GM19240 (cell line): Measurements from ENCODE around the gene MALRD1.

Experiments used
- DNase-seq: peaks from one replicate; pipeline ENCODE4 v3.0.0; 2011; ENCODE audit warnings: low spot score; ENCODE audit not compliant: insufficient read length

Gene MALRD1

DNA sequence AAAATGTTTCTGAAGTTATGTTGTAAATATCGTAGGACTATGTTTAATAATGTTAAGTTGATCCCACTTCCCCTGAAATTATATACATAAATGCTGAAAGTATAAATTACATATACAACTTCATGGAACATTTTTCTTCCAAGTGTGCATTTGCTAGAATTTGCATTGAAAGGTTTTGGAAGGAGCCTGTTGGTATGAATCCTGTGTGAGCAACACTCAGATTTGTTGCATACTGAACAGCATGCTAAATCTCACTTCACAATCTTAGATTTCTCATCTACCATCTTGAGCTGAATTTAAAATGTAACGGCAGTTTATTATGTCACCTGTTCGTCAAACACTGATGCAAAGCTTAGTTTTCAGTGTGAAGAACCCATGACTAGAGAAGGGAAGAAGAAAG is 172.6 kb downstream of the MALRD1 start:
- no peak for DNase-seq

DNA sequence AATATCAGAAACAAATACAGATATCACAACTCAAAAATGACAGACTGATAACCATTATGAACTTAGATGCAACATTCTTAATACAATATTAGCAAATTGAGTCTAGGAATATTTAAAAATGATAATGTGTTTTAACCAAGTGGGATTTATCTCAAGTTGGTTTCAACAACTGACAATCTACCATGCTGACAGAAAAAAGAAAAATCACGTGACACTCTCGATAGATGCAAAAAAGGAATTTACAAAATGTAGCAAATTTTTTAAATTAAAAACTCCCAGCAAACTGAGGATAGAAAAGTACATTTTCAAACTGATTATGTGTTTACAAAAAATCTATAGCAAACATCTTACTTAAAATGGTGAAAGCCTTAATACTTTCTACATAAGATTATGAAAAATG is 177.4 kb downstream of the MALRD1 start:
- DNase-seq = no peak

DNA sequence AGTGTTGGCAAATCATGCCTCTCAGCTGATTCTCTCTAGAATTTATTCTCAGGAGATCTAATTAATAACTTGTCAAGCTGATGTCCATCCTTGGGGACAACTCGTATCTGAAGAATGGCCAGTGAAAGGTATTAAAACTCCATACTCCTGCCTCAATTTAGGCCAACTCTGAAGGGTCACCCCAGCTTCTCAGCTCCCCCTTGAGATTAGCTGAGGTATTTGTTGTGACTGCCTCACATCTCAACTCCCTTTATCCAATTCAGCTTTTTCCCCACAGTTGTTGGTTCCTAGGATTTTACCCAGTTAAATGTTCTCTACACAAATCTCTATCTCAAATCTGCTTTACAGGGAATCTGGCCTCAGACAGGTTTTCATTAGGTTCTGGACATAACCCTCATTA is 182.4 kb downstream of the MALRD1 start:
- no peak for DNase-seq

DNA sequence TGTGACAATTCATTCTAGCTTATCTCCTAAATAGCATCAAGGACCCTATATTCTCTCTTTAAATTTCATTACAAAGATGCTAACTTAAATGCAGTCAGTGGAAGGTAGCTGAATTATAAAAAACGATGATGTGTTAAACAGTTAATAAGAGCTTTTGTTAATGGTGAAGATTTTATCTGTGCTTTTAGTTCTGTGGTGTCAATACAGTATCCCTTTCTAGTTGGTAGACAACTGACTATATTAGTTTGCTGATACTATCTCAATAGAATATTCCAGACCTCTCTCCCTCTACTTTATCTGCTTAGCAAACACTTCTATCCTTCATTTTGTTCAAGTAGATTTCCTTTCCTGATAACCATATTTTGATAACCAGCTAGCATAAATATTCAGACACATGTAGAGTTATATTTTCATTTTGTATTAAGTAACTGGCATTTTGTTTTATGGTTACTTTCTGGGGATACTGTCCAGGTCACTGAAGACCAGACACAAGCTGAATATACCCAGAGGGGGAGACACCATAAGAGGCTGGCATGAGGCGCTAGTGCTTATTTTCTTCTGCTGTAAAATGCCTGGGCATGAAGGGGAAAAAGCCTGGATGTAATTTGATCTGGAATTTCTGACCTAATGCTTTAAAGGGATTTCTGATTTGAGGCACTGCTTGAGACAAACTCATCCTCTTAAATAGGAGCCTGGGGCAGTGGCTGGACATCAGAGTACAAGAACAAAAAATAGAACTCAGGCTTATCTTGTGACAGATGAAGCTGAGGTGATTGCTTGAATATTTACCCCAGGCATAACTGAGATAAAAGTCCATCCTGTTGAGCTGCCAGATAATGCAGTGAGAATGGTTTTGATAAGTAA is 197.5 kb downstream of the MALRD1 start:
- no peak for DNase-seq

DNA sequence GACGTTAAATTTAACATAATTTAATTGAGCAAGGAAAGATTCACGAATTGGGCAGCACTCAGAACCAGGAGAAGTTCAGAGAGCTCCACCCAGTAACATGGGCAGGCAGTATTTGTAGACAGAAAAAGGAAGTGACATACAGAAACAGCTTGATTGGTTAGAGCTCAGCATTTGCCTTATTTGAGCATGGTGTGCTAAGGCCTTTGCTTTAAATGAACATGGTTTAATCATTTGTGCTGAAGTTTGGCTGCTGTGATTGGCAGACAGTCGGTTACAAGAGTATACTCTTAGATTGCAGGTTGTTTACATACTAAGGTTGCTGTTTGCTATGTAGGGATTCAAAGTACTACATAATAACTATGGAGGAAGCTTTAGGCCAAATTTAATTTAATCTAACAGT is 199.2 kb downstream of the MALRD1 start:
- no peak for DNase-seq

DNA sequence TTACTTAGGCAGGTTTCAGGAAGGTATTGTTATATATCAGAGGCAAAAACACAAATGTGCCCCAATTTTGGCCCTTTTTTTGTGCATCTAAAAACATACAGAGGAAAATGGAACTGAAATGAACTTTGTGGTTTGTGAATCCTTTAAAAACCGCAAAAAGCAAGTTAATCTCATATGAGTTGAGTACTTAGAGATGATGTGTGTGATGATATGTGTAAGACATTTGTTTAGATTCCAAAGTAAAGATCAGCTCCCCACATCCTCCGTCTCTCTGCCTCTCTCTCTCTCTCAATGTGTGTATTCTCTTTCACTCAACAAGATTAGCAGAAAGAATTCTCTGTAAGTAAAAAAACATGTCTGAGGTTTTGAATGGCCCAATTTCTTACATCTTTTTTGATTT is 201.9 kb downstream of the MALRD1 start:
- no peak for DNase-seq

DNA sequence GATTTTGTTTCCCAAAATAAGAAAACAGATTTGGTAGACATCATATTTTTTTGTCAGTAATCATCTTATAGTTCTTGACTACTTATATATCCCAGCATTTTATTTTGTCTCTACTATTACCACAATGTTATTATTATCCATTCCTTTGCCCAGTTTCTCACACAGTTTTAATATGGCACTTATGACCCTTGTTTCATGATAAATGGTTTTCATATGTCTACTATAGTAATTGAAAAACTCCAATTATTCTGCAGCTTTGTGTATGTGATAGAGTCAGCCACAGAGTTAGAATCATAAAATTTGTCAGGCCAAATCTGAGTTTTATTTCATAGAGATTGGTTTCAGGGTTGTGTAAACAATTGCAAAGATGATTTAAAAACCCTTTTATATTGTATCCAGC is 203.9 kb downstream of the MALRD1 start:
- no peak for DNase-seq

DNA sequence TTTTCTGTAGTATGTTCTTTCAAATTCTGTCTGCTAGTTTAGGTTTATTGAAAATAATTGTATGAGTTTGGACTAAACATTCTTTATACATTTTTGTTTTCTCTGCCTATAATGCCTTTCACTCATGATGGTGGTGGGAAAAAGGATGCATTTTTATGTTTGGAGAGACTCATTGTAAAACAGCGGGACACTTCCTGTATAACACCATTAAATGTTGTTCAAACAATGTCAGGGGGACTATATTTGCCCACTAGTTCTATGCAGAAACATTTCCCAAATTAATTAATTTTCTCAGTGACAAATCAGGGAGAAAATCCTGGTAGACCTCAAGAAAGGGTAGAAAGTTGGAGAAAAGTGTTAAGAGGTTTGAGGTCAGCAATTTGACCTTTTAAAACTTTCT is 207.7 kb downstream of the MALRD1 start:
- no peak for DNase-seq

DNA sequence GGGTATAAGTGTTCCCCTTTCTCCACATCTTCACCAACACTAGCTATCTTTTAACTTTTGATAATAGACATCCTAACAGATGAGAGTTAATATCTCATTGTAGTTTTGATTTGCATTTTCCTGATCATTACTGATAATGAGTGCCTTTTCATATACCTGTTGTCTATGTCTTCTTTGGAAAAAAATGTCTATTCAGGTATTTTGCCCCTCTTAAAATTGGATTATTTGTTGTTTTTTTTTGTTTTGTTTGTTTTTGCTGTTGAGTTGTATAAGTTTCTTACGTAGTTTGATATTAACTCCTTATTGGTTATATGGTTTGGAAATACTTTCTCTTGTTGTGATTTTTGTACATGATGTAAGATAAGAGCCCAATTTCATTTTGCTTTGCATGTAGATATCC is 214.7 kb downstream of the MALRD1 start:
- DNase-seq = no peak

DNA sequence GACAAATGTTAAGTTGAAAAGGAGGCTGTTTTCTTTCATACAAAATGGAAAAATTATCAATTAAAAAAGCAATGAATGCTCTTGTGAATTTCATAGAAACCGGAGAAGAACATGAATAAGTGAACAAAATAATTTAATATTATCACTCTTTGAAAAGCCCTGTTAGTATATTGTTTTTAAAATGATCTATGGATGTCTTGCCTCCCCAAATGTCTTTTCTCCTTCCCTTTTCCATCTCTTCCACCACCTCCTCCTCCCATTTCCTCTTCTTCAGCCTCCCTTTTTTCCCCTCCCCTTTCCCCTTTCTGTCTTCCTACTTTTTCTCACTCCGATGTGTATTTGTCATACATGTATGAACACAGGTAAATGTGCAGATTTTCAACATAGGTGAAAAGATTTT is 234.7 kb downstream of the MALRD1 start:
- no peak for DNase-seq

DNA sequence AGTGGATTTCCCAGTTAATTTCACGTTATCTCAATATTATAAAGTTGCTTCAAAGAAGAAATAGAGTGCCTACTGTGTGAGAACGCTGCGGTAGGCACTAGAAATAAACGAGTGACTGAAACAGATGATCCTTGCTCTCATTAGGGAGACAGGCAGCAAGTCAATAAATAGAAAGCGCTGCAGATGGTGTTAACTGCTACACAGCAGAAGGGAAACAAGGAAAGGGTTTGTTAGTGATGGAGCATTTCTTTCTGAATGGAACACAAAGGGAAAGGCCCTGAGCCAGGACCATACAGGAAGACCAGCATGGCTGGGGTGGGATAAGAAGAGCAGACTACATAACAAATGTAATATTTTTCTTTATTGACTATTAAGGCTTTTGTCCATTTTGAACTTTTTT is 235.2 kb downstream of the MALRD1 start:
- no peak for DNase-seq

DNA sequence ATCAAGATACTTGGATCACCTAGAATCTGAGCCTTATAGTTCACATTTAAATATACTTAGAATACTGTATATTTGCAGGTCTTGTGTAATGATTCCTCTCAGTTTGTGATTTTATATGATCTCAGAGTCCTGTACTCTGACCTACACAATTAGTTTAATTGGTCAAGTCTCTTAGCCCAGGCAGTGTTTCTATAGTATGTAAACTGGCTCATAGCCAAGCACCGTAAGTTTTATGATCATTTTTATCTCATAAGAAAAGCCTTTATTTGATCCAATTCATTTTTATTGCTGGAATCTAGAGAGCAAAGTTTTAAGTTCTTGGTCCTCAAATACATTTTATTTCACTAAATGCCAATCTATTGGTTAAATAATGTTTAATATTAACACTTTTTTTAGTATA is 242.2 kb downstream of the MALRD1 start:
- DNase-seq = no peak

DNA sequence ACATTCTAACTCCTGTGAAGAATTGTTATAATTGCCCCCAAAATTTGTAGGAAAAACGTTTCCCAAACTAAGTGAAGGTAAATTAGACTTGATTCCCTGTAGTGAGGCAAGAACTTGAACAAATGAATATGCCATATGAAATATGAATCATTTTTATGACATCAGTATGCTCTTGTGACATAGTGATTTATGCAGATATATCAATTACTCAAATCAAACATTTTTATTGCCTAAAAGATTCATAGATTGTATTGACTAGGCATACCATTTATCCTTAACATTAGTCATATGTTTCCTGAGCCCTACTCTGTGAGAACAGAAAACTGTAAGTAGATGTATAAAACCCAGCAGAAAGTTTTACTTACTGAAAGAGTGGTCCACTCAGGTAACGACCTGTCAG is 245.6 kb downstream of the MALRD1 start:
- no peak for DNase-seq

DNA sequence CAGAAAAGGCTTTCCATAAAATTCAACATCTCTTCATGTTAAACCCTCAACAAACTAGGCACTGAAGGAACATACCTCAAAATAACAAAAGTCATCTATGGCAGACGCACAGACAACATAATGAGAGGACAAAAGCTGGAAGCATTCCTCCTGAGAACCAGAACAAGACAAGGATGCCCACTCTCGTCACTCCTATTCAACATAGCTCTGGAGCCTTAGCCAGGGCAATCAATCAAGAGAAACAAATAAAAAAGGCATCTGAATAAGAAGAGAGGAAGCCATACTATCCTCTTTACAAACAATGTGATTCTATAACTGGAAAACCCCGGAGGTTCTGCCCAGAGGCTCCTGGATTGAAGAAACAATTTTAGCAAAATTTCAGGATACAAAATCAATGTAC is 251.0 kb downstream of the MALRD1 start:
- DNase-seq = no peak

DNA sequence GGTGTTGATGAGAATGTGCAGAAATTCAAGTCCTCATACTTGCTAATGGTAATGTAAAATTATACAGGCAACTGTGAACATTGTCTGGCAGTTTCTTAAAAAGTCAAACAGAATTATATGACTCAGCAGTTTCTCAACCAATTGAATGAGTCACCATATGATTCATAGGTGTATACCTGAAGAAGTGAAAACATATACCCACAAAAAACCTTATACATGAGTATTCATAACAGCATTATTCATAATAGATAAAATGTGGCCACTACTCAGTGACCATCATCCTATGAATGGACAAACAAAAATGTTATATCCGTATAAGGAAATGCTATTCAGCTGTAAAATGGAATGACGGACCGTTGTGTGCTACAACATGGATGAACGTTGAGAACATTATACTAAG is 253.5 kb downstream of the MALRD1 start:
- DNase-seq = no peak

DNA sequence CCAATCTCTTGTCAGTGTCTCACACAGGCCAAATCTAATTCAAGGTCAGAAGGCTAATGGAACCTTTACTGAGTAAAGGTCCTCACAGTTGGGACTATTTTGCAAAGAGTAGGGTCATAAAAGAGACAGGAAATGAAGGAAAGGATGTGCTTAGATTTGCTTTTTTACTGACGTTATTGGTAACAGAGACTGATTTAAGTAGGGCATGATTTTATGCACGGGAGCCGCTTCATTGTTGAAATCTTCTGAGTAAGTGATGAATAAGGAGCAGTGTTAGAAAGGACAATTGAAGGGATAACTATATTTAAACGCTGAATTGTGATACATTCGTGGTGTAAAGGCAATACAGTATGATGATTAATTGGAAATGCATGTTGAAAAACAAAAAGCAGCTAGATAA is 261.5 kb downstream of the MALRD1 start:
- no peak for DNase-seq

DNA sequence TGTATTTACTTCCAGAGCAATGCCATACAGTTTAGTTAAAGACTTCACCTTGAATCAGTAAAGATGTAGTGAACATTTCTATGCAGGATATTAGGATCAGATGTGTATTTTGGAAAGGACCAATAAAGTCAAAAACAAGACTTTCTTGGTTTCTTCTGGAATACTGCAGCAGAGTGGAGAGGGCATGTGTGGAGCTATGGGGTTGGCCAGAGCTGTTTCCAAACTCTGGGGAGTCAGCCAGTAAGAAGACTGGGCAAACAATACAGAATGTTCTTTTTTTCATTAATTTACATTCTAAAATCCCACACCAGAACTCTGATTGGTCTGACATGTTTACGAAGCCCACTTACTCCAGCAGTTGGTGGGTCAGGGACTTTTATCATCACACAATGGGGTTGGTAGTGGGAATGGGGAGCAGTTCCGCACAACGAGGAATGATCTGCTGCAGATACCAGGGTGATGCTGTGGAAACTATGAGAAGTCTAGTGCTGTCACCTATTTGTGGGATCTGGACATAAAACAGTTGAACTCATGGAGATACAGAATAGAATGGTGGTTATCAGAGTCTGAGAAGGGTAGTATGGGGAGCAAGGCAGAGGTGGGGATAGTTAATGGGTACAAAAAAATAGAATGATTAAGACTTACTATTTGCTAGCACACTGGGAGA is 267.7 kb downstream of the MALRD1 start:
- no peak for DNase-seq

DNA sequence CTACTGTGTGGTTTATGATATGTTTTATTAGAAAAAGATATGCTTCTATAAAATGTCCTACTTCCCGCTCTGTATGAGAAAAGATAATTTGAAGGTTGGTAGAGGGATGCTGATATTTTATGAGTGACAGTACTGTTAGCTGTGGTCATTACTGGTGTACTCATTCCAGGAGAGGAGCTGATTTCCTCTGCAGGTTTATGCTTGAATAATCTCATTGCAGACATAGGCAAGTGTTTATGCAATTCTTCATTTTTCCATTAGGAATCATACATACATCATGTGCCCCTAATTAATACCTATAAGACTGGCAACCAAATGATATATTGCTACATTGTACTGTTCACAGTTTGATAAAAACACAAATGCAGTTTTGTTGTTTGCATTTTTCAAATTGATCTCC is 269.4 kb downstream of the MALRD1 start:
- no peak for DNase-seq

DNA sequence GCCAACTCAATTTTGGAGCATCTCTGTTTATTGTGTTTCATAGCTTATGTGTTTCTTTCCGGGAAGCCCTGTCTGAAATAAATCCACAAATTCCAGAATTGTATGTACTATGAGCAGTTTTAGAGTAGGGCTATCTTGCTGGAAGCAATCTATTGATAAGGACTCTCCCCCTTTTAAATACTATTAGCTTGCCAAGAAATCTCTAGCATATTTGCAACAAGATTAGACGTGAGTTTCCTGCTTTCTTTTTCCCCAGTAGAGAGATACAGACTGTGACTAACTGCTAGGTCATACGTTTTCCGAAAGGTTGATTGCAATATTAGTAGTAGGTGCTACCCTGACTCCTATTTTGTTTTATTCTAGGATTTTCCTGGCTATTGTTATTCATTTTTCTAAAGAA is 277.0 kb downstream of the MALRD1 start:
- DNase-seq = no peak

DNA sequence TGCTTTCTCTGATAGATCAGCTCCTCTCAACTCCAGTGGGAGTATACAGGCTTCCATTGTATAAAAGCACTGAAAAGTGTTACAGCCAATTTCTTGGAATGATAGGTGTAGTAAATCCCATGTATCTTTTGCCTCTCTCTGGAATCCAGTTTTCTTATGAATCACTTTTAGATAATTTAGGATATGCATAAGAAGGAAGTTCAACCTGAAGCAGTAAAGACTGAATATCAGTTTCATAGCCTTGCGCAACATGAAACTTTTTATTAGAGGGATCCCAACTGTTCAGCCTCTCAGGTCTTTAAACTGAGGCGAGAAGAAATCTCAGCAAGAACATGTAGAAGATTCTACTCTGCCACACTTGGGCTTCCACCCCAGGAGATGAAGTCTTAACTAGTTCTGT is 280.0 kb downstream of the MALRD1 start:
- no peak for DNase-seq

DNA sequence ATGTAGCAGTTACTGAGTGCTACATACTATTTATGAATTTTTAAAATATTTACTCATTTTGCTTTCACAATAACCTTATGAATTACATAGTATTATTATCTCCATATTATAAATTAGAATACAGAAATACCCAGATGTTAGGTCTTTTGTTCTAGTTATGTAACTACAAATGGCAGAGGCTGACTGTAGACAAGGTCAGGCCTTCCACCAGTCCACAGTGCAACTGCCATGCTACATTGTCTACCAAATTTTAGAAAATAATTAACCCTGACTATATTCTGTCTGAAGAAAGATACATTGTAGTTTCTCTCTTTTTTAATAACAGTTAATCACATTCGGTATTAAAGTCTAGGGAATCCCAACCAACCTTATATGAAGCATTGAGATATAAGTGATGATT is 280.9 kb downstream of the MALRD1 start:
- no peak for DNase-seq

DNA sequence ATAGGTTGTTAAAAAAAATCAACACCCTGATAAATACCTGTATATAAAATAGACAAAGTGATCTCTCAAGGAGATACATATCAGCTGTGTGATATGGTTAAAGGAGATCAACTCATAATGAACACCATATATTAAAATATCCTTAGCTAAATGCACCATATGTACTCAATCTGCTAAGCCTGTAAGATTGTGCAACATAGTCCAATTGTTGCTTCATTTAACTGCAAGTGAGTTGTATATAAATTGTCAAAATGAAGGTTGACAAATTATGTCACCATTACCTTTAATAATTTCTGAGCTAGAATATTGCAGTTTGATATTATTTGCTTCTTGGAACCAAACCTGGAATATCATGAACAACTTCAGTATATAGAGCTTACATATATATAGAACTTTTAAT is 283.7 kb downstream of the MALRD1 start:
- DNase-seq = no peak

DNA sequence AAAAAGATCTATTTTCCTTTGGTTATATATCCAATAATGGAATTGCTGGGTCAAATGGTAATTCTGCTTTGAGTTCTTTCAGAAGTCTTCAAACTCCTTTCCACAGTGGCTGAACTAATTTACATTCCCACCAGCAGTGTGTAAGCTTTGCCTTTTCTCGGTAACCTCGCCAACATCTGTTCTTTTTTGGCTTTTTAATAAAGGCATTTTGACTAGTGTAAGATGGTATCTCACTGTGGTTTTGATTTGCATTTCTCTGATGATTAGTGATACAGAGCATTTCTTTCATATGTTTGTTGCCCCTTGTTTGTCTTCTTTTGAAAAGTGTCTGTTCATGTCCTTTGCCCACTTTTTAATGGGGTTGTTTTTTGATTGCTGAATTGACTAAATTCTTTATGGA is 285.0 kb downstream of the MALRD1 start:
- no peak for DNase-seq
